ENCODE results near the gene GABRA5. TPM values are rescaled to one million over a fixed set of nuclear protein-coding genes. Genes with fewer than 3 reads are reported as not detected.

GABRA5 gene
- polyA plus RNA-seq, 1 donor, result 0.13 TPM

- DNase-seq, result no peak
- Histone ChIP-seq H3K27me3 (ENCODE audit: control insufficient read depth, insufficient read depth, low read length) (no peaks in the 10 kb centered on the region), H3K27ac (ENCODE audit: low read length) (no peak overlapping the region), H3K9me3 (ENCODE audit: control insufficient read depth, low read depth, low read length) (no peaks in the 10 kb centered on the region), H3K36me3 (ENCODE audit: control insufficient read depth, insufficient read depth, low read length) (no peaks in the 10 kb centered on the region), H3K4me3 (ENCODE audit: low read length) (no peak overlapping the region), H3K4me1 (ENCODE audit: control insufficient read depth, insufficient read depth, low read length) (no peaks in the 10 kb centered on the region)
- WGBS (ENCODE audit: insufficient coverage, low lambda C conversion rate), result 83% methylated on average over 1 of the region's 1 CpG
Observed at GRCh38 chr15:26921433-26921832, 54.6 kb downstream of the GABRA5 start.

GRCh38 chr15:26926081-26926480 lies 59.2 kb downstream of the GABRA5 start:
- Histone ChIP-seq H3K9me3 (ENCODE audit: control insufficient read depth, low read depth, low read length) (no peaks in the 10 kb centered on the region), H3K27ac (ENCODE audit: low read length) (no peak overlapping the region), H3K4me3 (ENCODE audit: low read length) (no peak overlapping the region), H3K27me3 (ENCODE audit: control insufficient read depth, insufficient read depth, low read length) (no peaks in the 10 kb centered on the region), H3K4me1 (ENCODE audit: control insufficient read depth, insufficient read depth, low read length) (no peaks in the 10 kb centered on the region), H3K36me3 (ENCODE audit: control insufficient read depth, insufficient read depth, low read length) (no peaks in the 10 kb centered on the region)
- 100% methylated on average over 1 of the region's 2 CpGs for WGBS (ENCODE audit: insufficient coverage, low lambda C conversion rate)
- no peak for DNase-seq

- WGBS (ENCODE audit: insufficient coverage, low lambda C conversion rate), result 75% methylated on average over 1 of the region's 8 CpGs
Observed at GRCh38 chr15:26928051-26928450, 61.2 kb downstream of the GABRA5 start.

GRCh38 chr15:26929588-26929987 lies 62.7 kb downstream of the GABRA5 start:
- no peaks in the 10 kb centered on the region for H3K4me1 ChIP-seq (ENCODE audit: control insufficient read depth, insufficient read depth, low read length)
- no peaks in the 10 kb centered on the region for H3K27me3 ChIP-seq (ENCODE audit: control insufficient read depth, insufficient read depth, low read length)
- WGBS (ENCODE audit: insufficient coverage, low lambda C conversion rate), result 83% methylated on average over 1 of the region's 4 CpGs
- no peak overlapping the region for H3K4me3 ChIP-seq (ENCODE audit: low read length)
- DNase-seq, result no peak
- H3K36me3 ChIP-seq (ENCODE audit: control insufficient read depth, insufficient read depth, low read length), result no peaks in the 10 kb centered on the region
- H3K27ac ChIP-seq (ENCODE audit: low read length), result no peak overlapping the region
- H3K9me3 ChIP-seq (ENCODE audit: control insufficient read depth, low read depth, low read length), result no peaks in the 10 kb centered on the region

More at GRCh38 chr15:26928051-26928450, 61.2 kb downstream of the GABRA5 start:
- Histone ChIP-seq H3K4me1 (ENCODE audit: control insufficient read depth, insufficient read depth, low read length) (no peaks in the 10 kb centered on the region), H3K9me3 (ENCODE audit: control insufficient read depth, low read depth, low read length) (no peaks in the 10 kb centered on the region), H3K4me3 (ENCODE audit: low read length) (no peak overlapping the region), H3K36me3 (ENCODE audit: control insufficient read depth, insufficient read depth, low read length) (no peaks in the 10 kb centered on the region), H3K27ac (ENCODE audit: low read length) (no peak overlapping the region), H3K27me3 (ENCODE audit: control insufficient read depth, insufficient read depth, low read length) (no peaks in the 10 kb centered on the region)
- no peak for DNase-seq

GRCh38 chr15:26934848-26935247 lies 68.0 kb downstream of the GABRA5 start:
- Histone ChIP-seq H3K36me3 (ENCODE audit: control insufficient read depth, insufficient read depth, low read length) (no peaks in the 10 kb centered on the region), H3K27me3 (ENCODE audit: control insufficient read depth, insufficient read depth, low read length) (no peaks in the 10 kb centered on the region), H3K4me3 (ENCODE audit: low read length) (no peak overlapping the region), H3K27ac (ENCODE audit: low read length) (no peak overlapping the region), H3K4me1 (ENCODE audit: control insufficient read depth, insufficient read depth, low read length) (no peaks in the 10 kb centered on the region), H3K9me3 (ENCODE audit: control insufficient read depth, low read depth, low read length) (no peaks in the 10 kb centered on the region)
- DNase-seq, result no peak
- no CpG with 5 or more reads among the region's 6 CpGs for WGBS (ENCODE audit: insufficient coverage, low lambda C conversion rate)

GRCh38 chr15:26935322-26935721 lies 68.5 kb downstream of the GABRA5 start:
- DNase-seq, result no peak
- Histone ChIP-seq H3K9me3 (ENCODE audit: control insufficient read depth, low read depth, low read length) (no peaks in the 10 kb centered on the region), H3K4me1 (ENCODE audit: control insufficient read depth, insufficient read depth, low read length) (no peaks in the 10 kb centered on the region), H3K4me3 (ENCODE audit: low read length) (no peak overlapping the region), H3K27ac (ENCODE audit: low read length) (no peak overlapping the region), H3K36me3 (ENCODE audit: control insufficient read depth, insufficient read depth, low read length) (no peaks in the 10 kb centered on the region), H3K27me3 (ENCODE audit: control insufficient read depth, insufficient read depth, low read length) (no peaks in the 10 kb centered on the region)
- WGBS (ENCODE audit: insufficient coverage, low lambda C conversion rate), result no CpG with 5 or more reads among the region's 12 CpGs

- Histone ChIP-seq H3K27ac (ENCODE audit: low read length) (no peak overlapping the region), H3K36me3 (ENCODE audit: control insufficient read depth, insufficient read depth, low read length) (no peaks in the 10 kb centered on the region)
Observed at GRCh38 chr15:26936502-26936901, 69.6 kb downstream of the GABRA5 start.

GRCh38 chr15:26937134-26937533 lies 70.3 kb downstream of the GABRA5 start:
- Histone ChIP-seq H3K4me1 (ENCODE audit: control insufficient read depth, insufficient read depth, low read length) (no peaks in the 10 kb centered on the region), H3K36me3 (ENCODE audit: control insufficient read depth, insufficient read depth, low read length) (no peaks in the 10 kb centered on the region), H3K9me3 (ENCODE audit: control insufficient read depth, low read depth, low read length) (no peaks in the 10 kb centered on the region), H3K27me3 (ENCODE audit: control insufficient read depth, insufficient read depth, low read length) (no peaks in the 10 kb centered on the region), H3K27ac (ENCODE audit: low read length) (no peak overlapping the region), H3K4me3 (ENCODE audit: low read length) (no peak overlapping the region)
- DNase-seq, result no peak
- no CpG with 5 or more reads among the region's 13 CpGs for WGBS (ENCODE audit: insufficient coverage, low lambda C conversion rate)

More at GRCh38 chr15:26936502-26936901, 69.6 kb downstream of the GABRA5 start:
- H3K9me3 ChIP-seq (ENCODE audit: control insufficient read depth, low read depth, low read length), result no peaks in the 10 kb centered on the region
- no peaks in the 10 kb centered on the region for H3K4me1 ChIP-seq (ENCODE audit: control insufficient read depth, insufficient read depth, low read length)
- no peaks in the 10 kb centered on the region for H3K27me3 ChIP-seq (ENCODE audit: control insufficient read depth, insufficient read depth, low read length)
- no peak for DNase-seq
- WGBS (ENCODE audit: insufficient coverage, low lambda C conversion rate), result no CpG with 5 or more reads among the region's 5 CpGs
- H3K4me3 ChIP-seq (ENCODE audit: low read length), result no peak overlapping the region

- no peak overlapping the region for H3K27ac ChIP-seq (ENCODE audit: low read length)
- no peaks in the 10 kb centered on the region for H3K4me1 ChIP-seq (ENCODE audit: control insufficient read depth, insufficient read depth, low read length)
- WGBS (ENCODE audit: insufficient coverage, low lambda C conversion rate), result no CpG with 5 or more reads among the region's 5 CpGs
- H3K9me3 ChIP-seq (ENCODE audit: control insufficient read depth, low read depth, low read length), result no peaks in the 10 kb centered on the region
- H3K27me3 ChIP-seq (ENCODE audit: control insufficient read depth, insufficient read depth, low read length), result no peaks in the 10 kb centered on the region
- H3K4me3 ChIP-seq (ENCODE audit: low read length), result no peak overlapping the region
- no peaks in the 10 kb centered on the region for H3K36me3 ChIP-seq (ENCODE audit: control insufficient read depth, insufficient read depth, low read length)
- no peak for DNase-seq
Observed at GRCh38 chr15:26939398-26939797, 72.5 kb downstream of the GABRA5 start.

GRCh38 chr15:26941489-26941888 lies 74.6 kb downstream of the GABRA5 start:
- Histone ChIP-seq H3K36me3 (ENCODE audit: control insufficient read depth, insufficient read depth, low read length) (no peaks in the 10 kb centered on the region), H3K4me1 (ENCODE audit: control insufficient read depth, insufficient read depth, low read length) (no peaks in the 10 kb centered on the region), H3K9me3 (ENCODE audit: control insufficient read depth, low read depth, low read length) (no peaks in the 10 kb centered on the region), H3K27me3 (ENCODE audit: control insufficient read depth, insufficient read depth, low read length) (no peaks in the 10 kb centered on the region), H3K27ac (ENCODE audit: low read length) (no peak overlapping the region), H3K4me3 (ENCODE audit: low read length) (no peak overlapping the region)
- no CpG with 5 or more reads among the region's 5 CpGs for WGBS (ENCODE audit: insufficient coverage, low lambda C conversion rate)
- DNase-seq, result no peak

- no peaks in the 10 kb centered on the region for H3K9me3 ChIP-seq (ENCODE audit: control insufficient read depth, low read depth, low read length)
- H3K27me3 ChIP-seq (ENCODE audit: control insufficient read depth, insufficient read depth, low read length), result no peaks in the 10 kb centered on the region
- H3K4me1 ChIP-seq (ENCODE audit: control insufficient read depth, insufficient read depth, low read length), result no peaks in the 10 kb centered on the region
- 74% methylated on average over 4 of the region's 8 CpGs for WGBS (ENCODE audit: insufficient coverage, low lambda C conversion rate)
- no peak overlapping the region for H3K4me3 ChIP-seq (ENCODE audit: low read length)
- no peaks in the 10 kb centered on the region for H3K36me3 ChIP-seq (ENCODE audit: control insufficient read depth, insufficient read depth, low read length)
- no peak overlapping the region for H3K27ac ChIP-seq (ENCODE audit: low read length)
- no peak for DNase-seq
Observed at GRCh38 chr15:26943866-26944265, 77.0 kb downstream of the GABRA5 start.

Data from large intestine (tissue), 3 donors.